SK-N-SH (cell line): ENCODE data around the gene ACAP1.

Experiments used
- EP300 ChIP-seq, 2 experiments: IDR thresholded peaks; 2 replicates each; pipeline versions ENCODE4 v1.4.0 to v1.6.1; 2012; ENCODE audit warnings: borderline replicate concordance in 1 of 2, low read depth in 1 of 2, low read length in 1 of 2
- MAX ChIP-seq: IDR thresholded peaks from 2 replicates; pipeline ENCODE4 v1.4.0; 2012; ENCODE audit warnings: low read depth
- POLR2AphosphoS5 ChIP-seq: IDR thresholded peaks from 2 replicates; pipeline ENCODE4 v1.6.1; 2012; ENCODE audit warnings: low read depth, low read length
- RAD21 ChIP-seq: IDR thresholded peaks from 2 replicates; pipeline ENCODE4 v1.6.1; 2012; ENCODE audit warnings: mild to moderate bottlenecking, low read length
- SMC3 ChIP-seq: IDR thresholded peaks from 2 replicates; pipeline ENCODE4 v1.6.1; 2012; ENCODE audit warnings: low read depth, low read length, improper control_type of control experiment
- TCF12 ChIP-seq: IDR thresholded peaks from 2 replicates; pipeline ENCODE4 v1.4.0; 2012
- YY1 ChIP-seq: IDR thresholded peaks from 2 replicates; pipeline ENCODE4 v1.4.0; 2012; ENCODE audit warnings: low read depth, mild to moderate bottlenecking
- ZBTB33 ChIP-seq: IDR thresholded peaks from 2 replicates; pipeline ENCODE4 v1.4.0; 2012; ENCODE audit warnings: low read depth, borderline replicate concordance
- TF ChIP-seq, protein P1 (sequence below): fragments of 200-600 bp; sonication (generic); IDR thresholded peaks from 2 replicates; pipeline ENCODE4 v1.6.1; 2017; ENCODE audit warnings: antibody characterized with exemption, mild to moderate bottlenecking, moderate library complexity

DNA sequence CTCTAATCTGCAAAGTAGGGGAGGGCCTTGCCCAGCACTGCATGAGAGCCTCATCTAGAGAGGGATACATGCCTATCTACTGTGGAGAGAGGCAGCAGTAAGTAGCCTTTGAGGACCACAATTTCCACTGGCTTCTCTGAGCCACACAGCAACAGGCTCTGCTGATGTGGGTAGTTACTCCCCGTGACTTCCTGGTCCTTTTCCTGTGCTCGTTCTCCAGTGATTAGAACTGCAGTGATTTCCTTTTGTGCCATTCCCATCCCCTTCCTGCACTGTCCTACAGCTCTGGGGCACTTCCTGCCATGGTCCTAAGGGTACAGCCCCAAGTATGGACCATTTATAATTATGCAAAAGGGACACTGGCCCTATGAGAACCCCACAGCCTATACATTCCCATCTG is 55.0 kb downstream of the ACAP1 start:
- TF ChIP-seq RAD21 (no peak), POLR2AphosphoS5 (no peak), MAX (no peak), SMC3 (no peak), EP300 (IDR thresholded peaks at IDR 0.05; ENCODE audit: borderline replicate concordance in 1 of 2, low read depth in 1 of 2, low read length in 1 of 2) (no peak), YY1 (no peak), ZBTB33 (no peak), TCF12 (no peak)
- TF ChIP-seq, protein P1, sequence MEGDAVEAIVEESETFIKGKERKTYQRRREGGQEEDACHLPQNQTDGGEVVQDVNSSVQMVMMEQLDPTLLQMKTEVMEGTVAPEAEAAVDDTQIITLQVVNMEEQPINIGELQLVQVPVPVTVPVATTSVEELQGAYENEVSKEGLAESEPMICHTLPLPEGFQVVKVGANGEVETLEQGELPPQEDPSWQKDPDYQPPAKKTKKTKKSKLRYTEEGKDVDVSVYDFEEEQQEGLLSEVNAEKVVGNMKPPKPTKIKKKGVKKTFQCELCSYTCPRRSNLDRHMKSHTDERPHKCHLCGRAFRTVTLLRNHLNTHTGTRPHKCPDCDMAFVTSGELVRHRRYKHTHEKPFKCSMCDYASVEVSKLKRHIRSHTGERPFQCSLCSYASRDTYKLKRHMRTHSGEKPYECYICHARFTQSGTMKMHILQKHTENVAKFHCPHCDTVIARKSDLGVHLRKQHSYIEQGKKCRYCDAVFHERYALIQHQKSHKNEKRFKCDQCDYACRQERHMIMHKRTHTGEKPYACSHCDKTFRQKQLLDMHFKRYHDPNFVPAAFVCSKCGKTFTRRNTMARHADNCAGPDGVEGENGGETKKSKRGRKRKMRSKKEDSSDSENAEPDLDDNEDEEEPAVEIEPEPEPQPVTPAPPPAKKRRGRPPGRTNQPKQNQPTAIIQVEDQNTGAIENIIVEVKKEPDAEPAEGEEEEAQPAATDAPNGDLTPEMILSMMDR: no peak
